ENCODE data around the gene RAB23. TPM values are rescaled to one million over a fixed set of nuclear protein-coding genes. Genes with fewer than 3 reads are reported as not detected.

RAB23 gene
- total RNA-seq, 1 experiment from 2014 or later = 8.4 TPM

GRCh38 chr6:57250348-57250747 is 28.2 kb upstream of the RAB23 start:
- CTCF ChIA-PET = no interaction called here
- no peak for DNase-seq (ENCODE audit: unreplicated experiment)
- Mint-ChIP-seq H3K4me3 (ENCODE audit: unreplicated experiment) (no peak overlapping the region), H3K4me1 (ENCODE audit: insufficient read depth, unreplicated experiment) (peaks cover 7% of the 10 kb centered on the region), H3K36me3 (ENCODE audit: insufficient read depth, unreplicated experiment) (no peaks in the 10 kb centered on the region), H3K27me3 (ENCODE audit: insufficient read depth, unreplicated experiment) (no peaks in the 10 kb centered on the region), H3K27ac (ENCODE audit: low read depth, unreplicated experiment) (no peak overlapping the region), H3K9me3 (ENCODE audit: unreplicated experiment) (no peaks in the 10 kb centered on the region)
- no peak for TF ChIP-seq CTCF (IDR thresholded peaks at IDR 0.05; ENCODE audit: unreplicated experiment)
- POLR2A ChIA-PET = no interaction called here
- intact Hi-C loops (cut with micrococcal nuclease) = no loop called here
- no TSS peak for BruUV-seq (replicated peaks)

DNA sequence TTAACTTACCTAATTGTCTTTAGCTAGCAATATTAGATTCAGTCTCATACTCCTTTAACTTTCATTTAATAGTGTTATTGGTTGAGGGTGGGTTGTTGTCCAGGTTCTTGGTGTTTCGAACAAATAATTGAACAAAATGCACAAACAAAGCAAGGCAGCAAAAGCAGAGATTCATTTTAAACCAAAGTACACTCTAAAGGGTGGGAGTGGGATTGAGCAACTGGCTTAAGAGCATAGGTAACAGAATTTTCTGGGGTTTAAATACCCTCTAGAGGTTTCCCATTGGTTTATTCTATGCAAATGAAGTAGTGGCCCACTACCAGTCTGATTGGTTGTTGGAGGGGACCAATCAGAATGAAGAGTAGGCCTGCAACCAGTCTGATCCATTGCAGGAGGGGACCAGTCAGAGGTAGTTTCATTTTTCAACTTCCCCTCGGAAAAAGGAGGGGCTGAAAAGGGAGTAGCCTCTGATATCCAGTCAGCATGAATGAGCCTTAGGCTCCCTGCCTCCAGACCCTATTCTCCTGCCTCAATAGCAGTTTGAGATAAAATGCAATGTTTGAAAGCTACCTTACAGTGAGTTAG is 26.3 kb upstream of the RAB23 start:
- H3K4me1 Mint-ChIP-seq (ENCODE audit: insufficient read depth, unreplicated experiment) = peaks cover 7% of the 10 kb centered on the region
- no peaks in the 10 kb centered on the region for H3K36me3 Mint-ChIP-seq (ENCODE audit: insufficient read depth, unreplicated experiment)
- H3K4me3 Mint-ChIP-seq (ENCODE audit: unreplicated experiment) = no peak overlapping the region
- H3K27ac Mint-ChIP-seq (ENCODE audit: low read depth, unreplicated experiment) = no peak overlapping the region
- TF ChIP-seq CTCF (IDR thresholded peaks at IDR 0.05; ENCODE audit: unreplicated experiment) = no peak
- no TSS peak for BruUV-seq (replicated peaks)
- POLR2A ChIA-PET = no interaction called here
- no peaks in the 10 kb centered on the region for H3K27me3 Mint-ChIP-seq (ENCODE audit: insufficient read depth, unreplicated experiment)
- intact Hi-C loops (cut with micrococcal nuclease) = no loop called here
- CTCF ChIA-PET = no interaction called here
- H3K9me3 Mint-ChIP-seq (ENCODE audit: unreplicated experiment) = no peaks in the 10 kb centered on the region
- no peak for DNase-seq (ENCODE audit: unreplicated experiment)

- Mint-ChIP-seq H3K27me3 (ENCODE audit: insufficient read depth, unreplicated experiment) (no peaks in the 10 kb centered on the region), H3K4me3 (ENCODE audit: unreplicated experiment) (no peak overlapping the region), H3K27ac (ENCODE audit: low read depth, unreplicated experiment) (no peak overlapping the region), H3K4me1 (ENCODE audit: insufficient read depth, unreplicated experiment) (peaks cover 1% of the 10 kb centered on the region), H3K9me3 (ENCODE audit: unreplicated experiment) (no peaks in the 10 kb centered on the region), H3K36me3 (ENCODE audit: insufficient read depth, unreplicated experiment) (no peaks in the 10 kb centered on the region)
- DNase-seq (ENCODE audit: unreplicated experiment) = no peak
- ChIA-PET CTCF (no interaction called here), POLR2A (no interaction called here)
- BruUV-seq (replicated peaks) = no TSS peak
- TF ChIP-seq CTCF (IDR thresholded peaks at IDR 0.05; ENCODE audit: unreplicated experiment) = no peak
- intact Hi-C loops (cut with micrococcal nuclease) = no loop called here
These were observed 25.5 kb upstream of the RAB23 start for GRCh38 chr6:57247603-57248002.

DNA sequence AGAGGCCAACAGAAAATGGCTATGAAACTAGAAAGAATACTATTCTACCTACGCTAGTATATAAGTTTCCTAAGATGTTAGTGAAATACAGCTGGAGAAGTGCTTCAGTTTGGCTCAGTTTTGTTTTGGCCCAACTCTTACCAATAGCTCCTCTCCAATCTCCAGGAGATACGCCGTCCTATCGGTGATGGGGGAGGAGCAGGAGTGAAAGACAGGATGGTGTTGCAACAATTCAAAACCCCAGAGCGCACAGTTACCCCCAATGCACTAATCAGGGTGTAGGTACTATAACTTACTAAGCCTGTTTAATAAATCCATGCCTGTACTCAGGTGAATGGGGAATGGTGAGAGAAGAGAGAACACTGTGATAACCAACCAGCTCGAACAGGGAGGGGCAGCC is 24.2 kb upstream of the RAB23 start:
- no TSS peak for BruUV-seq (replicated peaks)
- H3K9me3 Mint-ChIP-seq (ENCODE audit: unreplicated experiment) = no peaks in the 10 kb centered on the region
- CTCF ChIA-PET = interaction anchor here (0.9 kb wide), 1 partner anchor 57 kb away, joined by 8 read pairs; no protein-coding TSS in a partner anchor
- H3K4me1 Mint-ChIP-seq (ENCODE audit: insufficient read depth, unreplicated experiment) = no peaks in the 10 kb centered on the region
- H3K4me3 Mint-ChIP-seq (ENCODE audit: unreplicated experiment) = no peak overlapping the region
- H3K27ac Mint-ChIP-seq (ENCODE audit: low read depth, unreplicated experiment) = no peak overlapping the region
- no peak for DNase-seq (ENCODE audit: unreplicated experiment)
- H3K36me3 Mint-ChIP-seq (ENCODE audit: insufficient read depth, unreplicated experiment) = no peaks in the 10 kb centered on the region
- POLR2A ChIA-PET = no interaction called here
- H3K27me3 Mint-ChIP-seq (ENCODE audit: insufficient read depth, unreplicated experiment) = no peaks in the 10 kb centered on the region
- TF ChIP-seq CTCF (IDR thresholded peaks at IDR 0.05; ENCODE audit: unreplicated experiment) = no peak
- intact Hi-C loops (cut with micrococcal nuclease) = no loop called here

Data from MCF 10A (cell line).